ENCODE data around the gene COL4A2. TPM values are rescaled to one million over a fixed set of nuclear protein-coding genes. Genes with fewer than 3 reads are reported as not detected.

Gene COL4A2
- total and polyA plus RNA-seq, 2 donors (not counting 1 experiment from before 2014, with no cell fraction given), result 0.17 TPM; not detected in 1

DNA sequence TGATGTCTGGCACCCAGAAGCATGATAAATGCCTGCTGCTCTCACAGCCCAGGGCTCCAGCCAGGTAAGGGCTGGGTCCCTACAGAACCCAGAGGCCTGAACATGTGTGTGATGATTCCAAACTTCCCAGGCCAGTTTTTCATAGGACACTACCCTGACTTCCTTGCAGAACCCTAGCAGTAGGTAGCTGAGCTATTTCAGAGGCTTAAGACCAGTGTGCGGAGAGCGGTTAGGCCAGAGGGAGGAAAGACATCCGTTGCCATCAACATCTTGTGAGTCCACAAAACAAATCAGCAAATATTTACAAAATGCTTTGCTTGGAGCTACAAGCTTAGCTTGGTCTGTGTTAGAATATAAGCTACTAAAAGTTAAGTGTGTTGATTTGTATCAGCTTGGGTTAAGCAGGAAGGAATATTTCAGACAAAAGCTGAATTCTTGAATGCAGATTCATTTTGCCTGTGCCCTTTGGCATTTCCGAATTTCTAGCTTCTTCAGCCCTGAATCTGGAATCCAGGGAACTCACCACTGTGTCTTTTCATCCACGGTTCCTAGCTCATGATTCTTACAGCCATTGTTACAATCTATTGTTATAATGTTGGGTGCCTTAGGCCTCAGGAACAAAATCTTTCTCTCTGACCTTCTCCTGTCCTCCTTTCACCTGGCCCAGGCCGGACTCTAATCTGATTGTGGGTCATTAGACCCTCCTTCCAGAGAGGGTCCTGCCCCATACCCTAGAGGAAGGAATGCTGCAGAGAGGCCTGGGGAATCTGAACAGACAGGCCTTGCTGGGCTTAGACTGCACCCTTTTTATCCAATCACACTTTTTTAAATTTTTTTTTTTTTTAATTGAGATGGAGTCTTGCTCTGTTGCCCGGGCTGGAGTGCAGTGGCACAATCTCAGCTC lies 242.1 kb downstream of the COL4A2 start:
- H3K27ac Mint-ChIP-seq, result no peak overlapping the region
- ChIA-PET CTCF (interaction anchor here (0.6 to 1.2 kb wide), 3 partner anchors 10 to 42 kb away, joined by 3 to 4 read pairs (median 3); partner anchors contain the start of gene RAB20), POLR2A (no interaction called here)
- no peak for TF ChIP-seq EZH2 (IDR thresholded peaks at IDR 0.05; ENCODE audit: borderline replicate concordance, insufficient read depth, low read depth, low read length, poor library complexity, severe bottlenecking)
- TF ChIP-seq, protein P1, sequence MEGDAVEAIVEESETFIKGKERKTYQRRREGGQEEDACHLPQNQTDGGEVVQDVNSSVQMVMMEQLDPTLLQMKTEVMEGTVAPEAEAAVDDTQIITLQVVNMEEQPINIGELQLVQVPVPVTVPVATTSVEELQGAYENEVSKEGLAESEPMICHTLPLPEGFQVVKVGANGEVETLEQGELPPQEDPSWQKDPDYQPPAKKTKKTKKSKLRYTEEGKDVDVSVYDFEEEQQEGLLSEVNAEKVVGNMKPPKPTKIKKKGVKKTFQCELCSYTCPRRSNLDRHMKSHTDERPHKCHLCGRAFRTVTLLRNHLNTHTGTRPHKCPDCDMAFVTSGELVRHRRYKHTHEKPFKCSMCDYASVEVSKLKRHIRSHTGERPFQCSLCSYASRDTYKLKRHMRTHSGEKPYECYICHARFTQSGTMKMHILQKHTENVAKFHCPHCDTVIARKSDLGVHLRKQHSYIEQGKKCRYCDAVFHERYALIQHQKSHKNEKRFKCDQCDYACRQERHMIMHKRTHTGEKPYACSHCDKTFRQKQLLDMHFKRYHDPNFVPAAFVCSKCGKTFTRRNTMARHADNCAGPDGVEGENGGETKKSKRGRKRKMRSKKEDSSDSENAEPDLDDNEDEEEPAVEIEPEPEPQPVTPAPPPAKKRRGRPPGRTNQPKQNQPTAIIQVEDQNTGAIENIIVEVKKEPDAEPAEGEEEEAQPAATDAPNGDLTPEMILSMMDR (IDR thresholded peaks at IDR 0.05), result no peak
- H3K27me3 Mint-ChIP-seq, result no peaks in the 10 kb centered on the region
- no peak overlapping the region for H3K4me2 ChIP-seq (replicated peaks; ENCODE audit: low read depth, low read length, poor library complexity, severe bottlenecking)
- H3K9ac ChIP-seq (ENCODE audit: low read length), result no peak overlapping the region
- DNase-seq (no peak), ATAC-seq (ENCODE audit: low read depth) (no peak)
- H3K4me3 ChIP-seq (ENCODE audit: control extremely low read depth in 1 of 5, extremely low read depth in 1 of 5, insufficient read depth in 1 of 5, low read depth in 2 of 5, low read length in 4 of 5), result no peak overlapping the region
- no peak overlapping the region for H3K27ac ChIP-seq (ENCODE audit: low read length in 2 of 2)
- H3K27me3 ChIP-seq (replicated peaks in 1 of 4; ENCODE audit: control extremely low read depth in 1 of 4, control insufficient read depth in 3 of 4, insufficient read depth in 4 of 4, low read length in 3 of 4), result no peaks in the 10 kb centered on the region
- H3K36me3 ChIP-seq (replicated peaks in 1 of 2; ENCODE audit: control extremely low read depth in 1 of 2, control insufficient read depth in 1 of 2, extremely low read depth in 1 of 2, insufficient read depth in 2 of 2, low read length in 1 of 2), result no peaks in the 10 kb centered on the region
- peaks cover 0 to 4% (median 0%) of the 10 kb centered on the region in 3 donors for H3K9me3 ChIP-seq (ENCODE audit: control extremely low read depth in 1 of 3, control insufficient read depth in 2 of 3, insufficient read depth in 1 of 3, low read length in 2 of 3)
- no peak overlapping the region for H2AFZ ChIP-seq (ENCODE audit: insufficient read depth, low read depth, low read length, poor library complexity, severe bottlenecking)
- H3K79me2 ChIP-seq (ENCODE audit: control insufficient read depth, insufficient read depth, low read length), result peaks cover 3% of the 10 kb centered on the region
- H3K4me1 ChIP-seq (ENCODE audit: control insufficient read depth in 2 of 2, insufficient read depth in 2 of 2, low read length in 2 of 2), result no peaks in the 10 kb centered on the region
- intact Hi-C loops (cut with micrococcal nuclease), result no loop called here
- no peaks in the 10 kb centered on the region for H3K4me1 Mint-ChIP-seq
- H3K4me3 Mint-ChIP-seq, result no peak overlapping the region
- H3K9me3 Mint-ChIP-seq (ENCODE audit: insufficient read depth), result peaks cover 2% of the 10 kb centered on the region
- H4K20me1 ChIP-seq (ENCODE audit: control insufficient read depth, insufficient read depth, low read length, poor library complexity, severe bottlenecking), result no peaks in the 10 kb centered on the region
- 90% methylated on average over 2 of the region's 7 CpGs for WGBS (ENCODE audit: insufficient coverage)

DNA sequence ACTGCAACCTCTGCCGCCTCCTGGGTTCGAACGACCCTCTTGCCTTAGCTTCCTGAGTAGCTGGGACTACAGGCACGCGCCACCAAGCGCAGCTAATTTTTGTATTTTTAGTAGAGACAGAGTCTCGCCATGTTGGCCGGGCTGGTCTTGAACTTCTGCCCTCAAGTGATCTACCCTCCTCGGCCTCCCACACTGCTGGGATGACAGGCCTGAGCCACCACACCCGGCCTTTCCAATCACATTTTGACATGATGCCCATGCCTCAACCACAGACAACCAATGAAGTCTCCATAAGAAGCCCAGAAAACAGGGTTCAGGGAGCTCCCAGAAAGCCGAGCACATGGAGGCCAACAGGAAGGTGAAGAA lies 242.7 kb downstream of the COL4A2 start:
- no peak overlapping the region for H3K4me2 ChIP-seq (replicated peaks; ENCODE audit: low read depth, low read length, poor library complexity, severe bottlenecking)
- 96% methylated on average over 11 of the region's 11 CpGs for WGBS (ENCODE audit: insufficient coverage)
- ATAC-seq (ENCODE audit: low read depth) (no peak), DNase-seq (no peak)
- H3K4me3 Mint-ChIP-seq, result no peak overlapping the region
- H4K20me1 ChIP-seq (ENCODE audit: control insufficient read depth, insufficient read depth, low read length, poor library complexity, severe bottlenecking), result no peaks in the 10 kb centered on the region
- no peak overlapping the region for H2AFZ ChIP-seq (ENCODE audit: insufficient read depth, low read depth, low read length, poor library complexity, severe bottlenecking)
- no peak overlapping the region for H3K27ac Mint-ChIP-seq
- H3K27ac ChIP-seq (ENCODE audit: low read length in 2 of 2), result no peak overlapping the region
- H3K36me3 ChIP-seq (replicated peaks in 1 of 2; ENCODE audit: control extremely low read depth in 1 of 2, control insufficient read depth in 1 of 2, extremely low read depth in 1 of 2, insufficient read depth in 2 of 2, low read length in 1 of 2), result no peaks in the 10 kb centered on the region
- no peak for TF ChIP-seq EZH2 (IDR thresholded peaks at IDR 0.05; ENCODE audit: borderline replicate concordance, insufficient read depth, low read depth, low read length, poor library complexity, severe bottlenecking)
- TF ChIP-seq, protein P1 (IDR thresholded peaks at IDR 0.05), result no peak
- intact Hi-C loops (cut with micrococcal nuclease), result no loop called here
- no peak overlapping the region for H3K9ac ChIP-seq (ENCODE audit: low read length)
- no peaks in the 10 kb centered on the region for H3K4me1 Mint-ChIP-seq
- H3K4me1 ChIP-seq (ENCODE audit: control insufficient read depth in 2 of 2, insufficient read depth in 2 of 2, low read length in 2 of 2), result no peaks in the 10 kb centered on the region
- POLR2A ChIA-PET, result no interaction called here
- peaks cover 2% of the 10 kb centered on the region for H3K9me3 Mint-ChIP-seq (ENCODE audit: insufficient read depth)
- no peaks in the 10 kb centered on the region for H3K27me3 ChIP-seq (replicated peaks in 1 of 4; ENCODE audit: control extremely low read depth in 1 of 4, control insufficient read depth in 3 of 4, insufficient read depth in 4 of 4, low read length in 3 of 4)
- no peaks in the 10 kb centered on the region for H3K9me3 ChIP-seq (ENCODE audit: control extremely low read depth in 1 of 3, control insufficient read depth in 2 of 3, insufficient read depth in 1 of 3, low read length in 2 of 3)
- no peaks in the 10 kb centered on the region for H3K27me3 Mint-ChIP-seq
- H3K79me2 ChIP-seq (ENCODE audit: control insufficient read depth, insufficient read depth, low read length), result peaks cover 3% of the 10 kb centered on the region
- CTCF ChIA-PET, result no interaction called here
- no peak overlapping the region for H3K4me3 ChIP-seq (ENCODE audit: control extremely low read depth in 1 of 5, extremely low read depth in 1 of 5, insufficient read depth in 1 of 5, low read depth in 2 of 5, low read length in 4 of 5)

All from B cell (primary cell).